Upper lobe of left lung (tissue), 6 donors: ENCODE measurements around the gene COL23A1. TPM values are rescaled to one million over a fixed set of nuclear protein-coding genes. Genes with fewer than 3 reads are reported as not detected.
"Not testable (repeated sequence)": the region's sequence is repeated elsewhere in the genome, so short reads cannot be mapped to it uniquely, and the experiment has no call there.

Experiments
- ATAC-seq, 2 donors: fragments of 200-7000 bp; cut with Tn5 transposase; one replicate each; pipeline ENCODE4 v1.9.1; 2022; ENCODE audit warnings: mild to moderate bottlenecking in 2 of 2, moderate library complexity in 2 of 2; ENCODE audit not compliant: low FRiP score in 2 of 2
- DNase-seq, 2 donors: peaks; one replicate each; pipeline ENCODE4 v3.0.0-alpha.2; 2019 to 2020
- H3K27ac ChIP-seq, 4 donors: fragments of 200-600 bp; sonication (generic); one replicate each; pipeline ENCODE4 v1.5.1; 2016 to 2019
- H3K27me3 ChIP-seq, 4 donors: fragments of 200-600 bp; sonication (generic); one replicate each; pipeline ENCODE4 v1.5.1; 2017 to 2019
- H3K36me3 ChIP-seq, 4 donors: fragments of 200-600 bp; sonication (generic); one replicate each; pipeline ENCODE4 v1.5.1; 2016 to 2019
- H3K4me1 ChIP-seq, 4 donors: fragments of 200-600 bp; sonication (generic); one replicate each; pipeline ENCODE4 v1.5.1; 2018 to 2019
- H3K4me3 ChIP-seq, 4 donors: fragments of 200-600 bp; sonication (generic); one replicate each; pipeline ENCODE4 v1.5.1; 2017 to 2019; ENCODE audit warnings: mild to moderate bottlenecking in 2 of 4, moderate library complexity in 1 of 4
- H3K9me3 ChIP-seq, 4 donors: fragments of 200-600 bp; sonication (generic); one replicate each; pipeline ENCODE4 v1.5.1; 2018 to 2019
- CTCF ChIP-seq, 6 experiments: fragments of 450-650 bp in 4 of 6; fragments of 200-600 bp in 2 of 6; sonication (generic) in 2 of 6; IDR thresholded peaks; one replicate each; pipeline ENCODE4 v1.5.1; 2016 to 2019; ENCODE audit warnings: antibody characterized with exemption in 6 of 6
- EP300 ChIP-seq, 4 donors: sonication (generic); formaldehyde crosslinking; IDR thresholded peaks; one replicate each; pipeline ENCODE4 v1.5.1; 2017; ENCODE audit warnings: antibody characterized with exemption in 4 of 4, control low read depth in 2 of 4
- POLR2A ChIP-seq, 4 donors: fragments of 450-650 bp; IDR thresholded peaks; one replicate each; pipeline ENCODE4 v1.5.1; 2016 to 2017; ENCODE audit warnings: antibody characterized with exemption in 4 of 4, mild to moderate bottlenecking in 2 of 4
- POLR2AphosphoS5 ChIP-seq, 2 donors: sonication (generic); formaldehyde crosslinking; IDR thresholded peaks; one replicate each; pipeline ENCODE4 v1.5.1; 2017; ENCODE audit warnings: antibody characterized with exemption in 2 of 2
- WGBS, 2 donors: methylation state at CpG; one replicate each; pipeline ENCODE4 v1.1.5; 2017 to 2018; 5-methylcytosine and 5-hydroxymethylcytosine counted together
- total RNA-seq, 6 donors: library from RNA; depleted of rRNA in 4 of 6; stranded (reverse); fragments of >200 nt in 4 of 6; gene quantifications; one replicate each; pipeline versions ENCODE4 v1.1.0 to v1.2.1, GENCODE V29; 2016 to 2021
- donor health status: DM: no; HTN: no; CAD: no; lungs with moderate emphysema.
- donor health status: DM: no; HTN: yes; CAD: no; lungs with severe emphysema.

COL23A1 gene
- total RNA-seq, 6 donors from 2014 or later = 0.61 to 3.1 (median 1.5) TPM

GRCh38 chr5:178589180-178590140 lies 733 bp downstream of the COL23A1 start:
- H3K27me3 ChIP-seq = peaks cover 0 to 9% (median 4%) of the 10 kb centered on the region in 4 donors
- H3K27ac ChIP-seq = peak overlapping the region in 1 of 4 donors; percentile 14
- peaks cover 0 to 3% (median 1%) of the 10 kb centered on the region in 4 donors for H3K9me3 ChIP-seq
- peaks cover 15 to 36% (median 19%) of the 10 kb centered on the region in 4 donors for H3K4me1 ChIP-seq
- ATAC-seq (no peak), DNase-seq (no peak)
- H3K36me3 ChIP-seq = no peaks in the 10 kb centered on the region
- TF ChIP-seq POLR2AphosphoS5 (IDR thresholded peaks at IDR 0.05) (no peak), CTCF (IDR thresholded peaks at IDR 0.05) (peak in 5 of 6 experiments; percentile 18 to 57 (median 28))
- 13 to 32% methylated on average over 7 to 57 of the region's 91 CpGs for WGBS, 2 donors
- H3K4me3 ChIP-seq = peak overlapping the region in 3 of 4 donors; percentile 42 to 63 (median 55)

- no peak for DNase-seq
- no peaks in the 10 kb centered on the region for H3K36me3 ChIP-seq
- 88 to 95% methylated on average over 8 of the region's 8 CpGs for WGBS, 2 donors
- H3K4me3 ChIP-seq = no peak overlapping the region
- H3K9me3 ChIP-seq = no peaks in the 10 kb centered on the region
- peaks cover 15 to 36% (median 19%) of the 10 kb centered on the region in 4 donors for H3K4me1 ChIP-seq
- peaks cover 0 to 9% (median 4%) of the 10 kb centered on the region in 4 donors for H3K27me3 ChIP-seq
- ATAC-seq = no peak
- no peak overlapping the region for H3K27ac ChIP-seq
- TF ChIP-seq POLR2AphosphoS5 (IDR thresholded peaks at IDR 0.05) (no peak), CTCF (IDR thresholded peaks at IDR 0.05) (no peak), POLR2A (IDR thresholded peaks at IDR 0.05) (no peak), EP300 (IDR thresholded peaks at IDR 0.05) (no peak)
These were observed 1.4 kb downstream of the COL23A1 start for GRCh38 chr5:178588769-178589168.

- Histone ChIP-seq H3K4me3 (no peak overlapping the region), H3K36me3 (no peaks in the 10 kb centered on the region), H3K27ac (no peak overlapping the region), H3K9me3 (no peaks in the 10 kb centered on the region), H3K4me1 (peaks cover 15 to 36% (median 19%) of the 10 kb centered on the region in 4 donors), H3K27me3 (peaks cover 0 to 9% (median 4%) of the 10 kb centered on the region in 4 donors)
- ATAC-seq (no peak), DNase-seq (no peak)
- 65 to 74% methylated on average over 11 to 13 of the region's 13 CpGs for WGBS, 2 donors
- TF ChIP-seq POLR2AphosphoS5 (IDR thresholded peaks at IDR 0.05) = no peak
- no peak for TF ChIP-seq CTCF (IDR thresholded peaks at IDR 0.05)
- no peak for TF ChIP-seq POLR2A (IDR thresholded peaks at IDR 0.05)
These were observed 2.2 kb downstream of the COL23A1 start for GRCh38 chr5:178587763-178588611.

GRCh38 chr5:178586396-178586795 lies 3.8 kb downstream of the COL23A1 start:
- Histone ChIP-seq H3K36me3 (no peaks in the 10 kb centered on the region), H3K4me3 (no peak overlapping the region), H3K27ac (no peak overlapping the region), H3K27me3 (peaks cover 0 to 9% (median 4%) of the 10 kb centered on the region in 4 donors), H3K9me3 (no peaks in the 10 kb centered on the region), H3K4me1 (peaks cover 15 to 36% (median 19%) of the 10 kb centered on the region in 4 donors)
- ATAC-seq (no peak), DNase-seq (no peak)
- 74 to 89% methylated on average over 2 of the region's 2 CpGs for WGBS, 2 donors
- no peak for TF ChIP-seq CTCF (IDR thresholded peaks at IDR 0.05)
- no peak for TF ChIP-seq EP300 (IDR thresholded peaks at IDR 0.05)
- no peak for TF ChIP-seq POLR2AphosphoS5 (IDR thresholded peaks at IDR 0.05)
- no peak for TF ChIP-seq POLR2A (IDR thresholded peaks at IDR 0.05)

GRCh38 chr5:178585421-178585820 lies 4.8 kb downstream of the COL23A1 start:
- DNase-seq (peak in 1 of 2 donors; percentile 82), ATAC-seq (peak; percentile 82 to 93)
- H3K9me3 ChIP-seq, H3K27me3 ChIP-seq, H3K36me3 ChIP-seq, H3K4me3 ChIP-seq, H3K27ac ChIP-seq: not testable (repeated sequence)
- WGBS, 2 donors = 78 to 81% methylated on average over 10 to 11 of the region's 11 CpGs
- peaks cover 12 to 27% (median 14%) of the 10 kb centered on the region in 4 donors for H3K4me1 ChIP-seq
